K562 (cell line): ENCODE measurements around the gene NCAPG2. TPM values are rescaled to one million over a fixed set of nuclear protein-coding genes. Genes with fewer than 3 reads are reported as not detected.

ENCODE experiments used
- FIP1L1 ChIP-seq: fragments of 200-400 bp; formaldehyde crosslinking; IDR thresholded peaks from 2 replicates; pipeline ENCODE4 v1.6.1; 2018; ENCODE audit warnings: mild to moderate bottlenecking, low read depth, low read length; ENCODE audit not compliant: poor library complexity, severe bottlenecking
- FUS ChIP-seq: fragments of 200-400 bp; formaldehyde crosslinking; optimal IDR thresholded peaks from 2 replicates; pipeline ENCODE3; 2017; ENCODE audit warnings: low read depth, low read length
- HDAC2 ChIP-seq: fragments of 450-650 bp; IDR thresholded peaks from 2 replicates; pipeline ENCODE4 v1.6.1; 2016; ENCODE audit warnings: mild to moderate bottlenecking
- HNRNPUL1 ChIP-seq: fragments of 200-400 bp; formaldehyde crosslinking; IDR thresholded peaks from 2 replicates; pipeline ENCODE4 v1.6.1; 2017; ENCODE audit warnings: low read length
- ILF3 ChIP-seq: fragments of 450-650 bp; IDR thresholded peaks from 2 replicates; pipeline ENCODE4 v1.6.1; 2018; ENCODE audit warnings: antibody characterized with exemption, mild to moderate bottlenecking, moderate library complexity, borderline replicate concordance
- IRF1 ChIP-seq: sonication (generic); formaldehyde crosslinking; IDR thresholded peaks from 2 replicates; pipeline ENCODE4 v1.8.0; 2022; ENCODE audit warnings: missing genetic modification reagents, mild to moderate bottlenecking, borderline replicate concordance
- LARP7 ChIP-seq: fragments of 450-650 bp; IDR thresholded peaks from 2 replicates; pipeline ENCODE4 v1.6.1; 2016
- MECOM ChIP-seq: fragments of 250-450 bp; sonication (Bioruptor Pico); IDR thresholded peaks from 2 replicates; pipeline ENCODE4 v1.8.0; 2022; ENCODE audit warnings: inconsistent platforms
- NFE2 ChIP-seq: IDR thresholded peaks from 2 replicates; pipeline ENCODE4 v1.6.1; 2014; ENCODE audit warnings: antibody characterized with exemption, low read depth
- SRSF1 ChIP-seq: fragments of 200-400 bp; formaldehyde crosslinking; IDR thresholded peaks from 2 replicates; pipeline ENCODE4 v1.6.1; 2017; ENCODE audit warnings: mild to moderate bottlenecking, low read depth, low read length, moderate library complexity
- TAF9B ChIP-seq: fragments of 450-650 bp; IDR thresholded peaks from 2 replicates; pipeline ENCODE4 v1.6.1; 2018; ENCODE audit warnings: mild to moderate bottlenecking; ENCODE audit not compliant: partially characterized antibody
- TAL1 ChIP-seq: fragments of 450-650 bp; IDR thresholded peaks from 2 replicates; pipeline ENCODE4 v1.6.1; 2016; ENCODE audit warnings: mild to moderate bottlenecking
- THRAP3 ChIP-seq: fragments of 450-650 bp; IDR thresholded peaks from 2 replicates; pipeline ENCODE4 v1.6.1; 2016; ENCODE audit warnings: mild to moderate bottlenecking, inconsistent platforms, borderline replicate concordance
- ZBTB49 ChIP-seq: sonication (generic); formaldehyde crosslinking; IDR thresholded peaks from 2 replicates; pipeline ENCODE4 v1.8.0; 2022; ENCODE audit warnings: missing genetic modification reagents, mild to moderate bottlenecking, borderline replicate concordance
- ZBTB7A ChIP-seq: IDR thresholded peaks from 2 replicates; pipeline ENCODE4 v1.6.1; 2011; ENCODE audit warnings: low read depth, mild to moderate bottlenecking, low read length, moderate library complexity, borderline replicate concordance; ENCODE audit not compliant: control insufficient read depth
- ZNF12 ChIP-seq: sonication (generic); formaldehyde crosslinking; IDR thresholded peaks from 2 replicates; pipeline ENCODE4 v1.4.0; 2020; ENCODE audit warnings: mild to moderate bottlenecking, missing genetic modification reagents
- ZNF239 ChIP-seq: fragments of 250-450 bp; sonication (Bioruptor Pico); IDR thresholded peaks from 2 replicates; pipeline ENCODE4 v1.4.0; 2020; ENCODE audit warnings: mild to moderate bottlenecking
- ZNF561 ChIP-seq: fragments of 450-650 bp; formaldehyde crosslinking; conservative IDR thresholded peaks from 2 replicates; pipeline ENCODE4 v1.4.0; 2020; ENCODE audit warnings: mild to moderate bottlenecking, moderate library complexity
- ZNF639 ChIP-seq, 2 experiments: fragments of 200-800 bp in 1 of 2; sonication (Bioruptor generic) in 1 of 2; sonication (generic) in 1 of 2; formaldehyde crosslinking in 1 of 2; IDR thresholded peaks in 1 of 2; conservative IDR thresholded peaks in 1 of 2; 2 replicates each; pipeline versions ENCODE4 v1.5.0 to v1.6.1; 2016 to 2020; ENCODE audit warnings: missing compliant biosample characterization in 1 of 2, missing genetic modification characterization in 1 of 2, missing genetic modification reagents in 1 of 2
- polyA plus RNA-seq, 8 experiments: library from polyadenylated mRNA; depleted of rRNA in 4 of 8; stranded (reverse) in 5 of 8; unstranded in 3 of 8; fragments of >200 nt; fragmentation: Nextera tagmentation in 2 of 8; fragmentation: Illumina TruSeq in 1 of 8; extraction: Ambion mirVana in 2 of 8; extraction: Trizol in 1 of 8; gene quantifications; 2 replicates each; pipeline versions ENCODE4 v1.2.1 to v1.2.3, GENCODE V29; 2011 to 2014; ENCODE audit warnings: inconsistent platforms in 1 of 8, missing spikeins in 1 of 8
- total RNA-seq, 7 experiments: library from RNA; depleted of rRNA in 6 of 7; stranded (reverse); fragments of >200 nt in 6 of 7; fragmentation: Illumina TruSeq in 2 of 7; extraction: Trizol in 2 of 7; gene quantifications; 2 replicates each; pipeline versions ENCODE4 v1.2.1 to v1.2.3, GENCODE V29; 2011 to 2021; ENCODE audit warnings: low replicate concordance in 1 of 7
- TF ChIP-seq, protein P1 (sequence below): sonication (generic); formaldehyde crosslinking; IDR thresholded peaks from 2 replicates; pipeline ENCODE4 v1.8.1; 2022; ENCODE audit warnings: missing genetic modification reagents

The NCAPG2 gene
- total and polyA plus RNA-seq, 9 of the 15 experiments (the other 6 are each of a cell fraction or from before 2014, with no cell fraction given) = 21.5 to 127 (median 86.1) TPM

GRCh38 chr7:158704524-158705233 lies at the start of gene NCAPG2 (continued):
- TF ChIP-seq FIP1L1 (peak; percentile 66), ZNF239 (no peak), TAL1 (no peak), ILF3 (no peak), ZBTB7A (peak; percentile 62), ZNF561 (CRISPR knock-in tag) (no peak), ZNF639 (CRISPR knock-in tag; conservative IDR thresholded peaks at IDR 0.05 in 1 of 2, IDR thresholded peaks at IDR 0.05 in 1 of 2) (peak in 1 of 2 experiments; percentile 95; a peak in 2 of 4 replicates), FUS (no peak), MECOM (CRISPR knock-in tag) (no peak), IRF1 (CRISPR knock-in tag) (no peak), ZBTB49 (CRISPR knock-in tag) (no peak), LARP7 (no peak; the same call in 1 of the 2 replicates), NFE2 (no peak), ZNF12 (CRISPR knock-in tag) (no peak), HDAC2 (peak; percentile 50; the same call in 1 of the 2 replicates), HNRNPUL1 (no peak), TAF9B (peak; percentile 72), THRAP3 (no peak), SRSF1 (no peak)
- TF ChIP-seq, protein P1, sequence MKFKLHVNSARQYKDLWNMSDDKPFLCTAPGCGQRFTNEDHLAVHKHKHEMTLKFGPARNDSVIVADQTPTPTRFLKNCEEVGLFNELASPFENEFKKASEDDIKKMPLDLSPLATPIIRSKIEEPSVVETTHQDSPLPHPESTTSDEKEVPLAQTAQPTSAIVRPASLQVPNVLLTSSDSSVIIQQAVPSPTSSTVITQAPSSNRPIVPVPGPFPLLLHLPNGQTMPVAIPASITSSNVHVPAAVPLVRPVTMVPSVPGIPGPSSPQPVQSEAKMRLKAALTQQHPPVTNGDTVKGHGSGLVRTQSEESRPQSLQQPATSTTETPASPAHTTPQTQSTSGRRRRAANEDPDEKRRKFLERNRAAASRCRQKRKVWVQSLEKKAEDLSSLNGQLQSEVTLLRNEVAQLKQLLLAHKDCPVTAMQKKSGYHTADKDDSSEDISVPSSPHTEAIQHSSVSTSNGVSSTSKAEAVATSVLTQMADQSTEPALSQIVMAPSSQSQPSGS = no peak
